Breast epithelium (tissue), 3 donors: ENCODE measurements around the gene POLR2J3.
"Not testable (repeated sequence)": the region's sequence is repeated elsewhere in the genome, so short reads cannot be mapped to it uniquely, and the experiment has no call there.

Experiments
- CTCF ChIP-seq, 3 donors: fragments of 450-650 bp; IDR thresholded peaks; one replicate each; pipeline ENCODE4 v1.5.1; 2016 to 2017; ENCODE audit warnings: antibody characterized with exemption in 3 of 3, mild to moderate bottlenecking in 3 of 3, moderate library complexity in 3 of 3
- POLR2A ChIP-seq: fragments of 450-650 bp; IDR thresholded peaks from one replicate; pipeline ENCODE4 v1.6.1; 2016; ENCODE audit warnings: antibody characterized with exemption, mild to moderate bottlenecking, moderate library complexity
- POLR2AphosphoS5 ChIP-seq, 3 donors: sonication (generic); formaldehyde crosslinking; IDR thresholded peaks; one replicate each; pipeline ENCODE4 v1.6.1; 2017; ENCODE audit warnings: antibody characterized with exemption in 3 of 3

- not testable (repeated sequence) for TF ChIP-seq CTCF (IDR thresholded peaks at IDR 0.05); POLR2AphosphoS5 (IDR thresholded peaks at IDR 0.05); POLR2A
Measured at GRCh38 chr7:102520797-102521196, 51.6 kb downstream of the POLR2J3 start.
